T-helper 17 cell (primary cell): ENCODE results near the gene AOC3. TPM values are rescaled to one million over a fixed set of nuclear protein-coding genes. Genes with fewer than 3 reads are reported as not detected.
A peak's percentile ranks its signal among the peaks of the same experiment; 100 is the strongest.
"Not testable (repeated sequence)": the region's sequence is repeated elsewhere in the genome, so short reads cannot be mapped to it uniquely, and the experiment has no call there.

Experiments used
- ATAC-seq: fragments of 150-1000 bp; cut with Tn5 transposase; 2 replicates; pipeline ENCODE4 v1.10.0; 2021; ENCODE audit warnings: mild to moderate bottlenecking, moderate library complexity
- DNase-seq, 3 donors: peaks; one replicate each; pipeline versions ENCODE4 v3.0.0 to v3.0.0-alpha.2; 2020 to 2021
- H3K9me3 ChIP-seq: one replicate; pipeline ENCODE4 v1.7.0; 2013; ENCODE audit warnings: low read length, mild to moderate bottlenecking; ENCODE audit not compliant: control insufficient read depth, poor library complexity, severe bottlenecking
- H3K27ac Mint-ChIP-seq: one replicate; pipeline ENCODE4 v1.8.0; 2022; ENCODE audit warnings: mild to moderate bottlenecking, moderate library complexity, mixed read lengths
- H3K27me3 Mint-ChIP-seq: one replicate; pipeline ENCODE4 v1.8.0; 2022; ENCODE audit warnings: mixed read lengths
- H3K36me3 Mint-ChIP-seq: one replicate; pipeline ENCODE4 v1.8.0; 2022; ENCODE audit warnings: low read depth, mixed read lengths
- H3K4me1 Mint-ChIP-seq: one replicate; pipeline ENCODE4 v1.8.0; 2022; ENCODE audit warnings: mild to moderate bottlenecking, mixed read lengths
- H3K4me3 Mint-ChIP-seq: one replicate; pipeline ENCODE4 v1.8.0; 2022; ENCODE audit warnings: mild to moderate bottlenecking, moderate library complexity, mixed read lengths
- total RNA-seq, 4 donors: library from RNA in 2 of 4; stranded (reverse) in 2 of 4; gene quantifications; one replicate each; pipeline ENCODE4 v1.2.3 and lab custom pipeline; 2022 to 2026

Gene AOC3
- total RNA-seq, 2 donors from 2014 or later: 1.0 to 1.1 TPM

DNA sequence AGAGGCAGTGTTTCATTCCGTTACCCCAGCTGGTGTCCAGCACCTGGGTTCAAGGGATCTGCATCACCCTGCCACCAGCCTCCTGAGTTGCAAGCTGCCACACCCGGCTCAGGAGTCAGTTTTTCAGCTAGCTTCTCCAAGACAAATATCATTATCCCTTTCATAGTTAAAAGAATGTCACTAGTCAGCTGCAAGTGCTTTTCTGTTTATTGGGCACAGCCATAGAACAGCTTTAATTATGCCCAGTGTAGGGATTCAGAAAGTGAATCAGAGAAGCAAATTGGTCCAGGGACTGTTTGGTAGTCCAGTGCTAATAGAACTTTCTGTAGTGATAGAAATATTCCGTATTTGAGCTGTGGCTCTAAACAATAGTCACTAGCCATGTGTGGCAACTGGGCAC, 2.9 kb upstream of the AOC3 start:
- H3K9me3 ChIP-seq: no peaks in the 10 kb centered on the region
- Mint-ChIP-seq H3K27me3 (no peaks in the 10 kb centered on the region), H3K4me3 (no peak overlapping the region), H3K36me3 (no peaks in the 10 kb centered on the region), H3K27ac (no peak overlapping the region), H3K4me1 (peaks cover 6% of the 10 kb centered on the region)
- DNase-seq (no peak), ATAC-seq (no peak)

DNA sequence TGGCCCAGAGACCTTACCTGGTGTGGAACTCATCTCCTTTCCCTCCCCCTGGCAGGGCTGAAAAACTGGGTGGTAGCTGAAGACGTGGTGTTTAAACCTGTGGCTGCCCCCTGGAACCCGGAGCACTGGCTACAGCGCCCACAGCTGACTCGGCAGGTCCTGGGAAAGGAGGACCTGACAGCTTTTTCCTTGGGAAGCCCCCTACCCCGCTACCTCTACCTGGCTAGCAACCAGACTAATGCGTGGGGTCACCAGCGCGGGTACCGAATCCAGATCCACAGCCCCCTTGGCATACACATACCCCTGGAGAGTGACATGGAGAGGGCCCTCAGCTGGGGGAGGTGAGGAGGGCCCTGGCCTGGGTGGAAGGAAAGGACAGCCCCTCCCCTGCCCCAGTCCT, 2.0 kb upstream of the AOC3 start:
- Mint-ChIP-seq H3K36me3 (no peaks in the 10 kb centered on the region), H3K27ac (no peak overlapping the region), H3K27me3 (peaks cover 9% of the 10 kb centered on the region), H3K4me3 (no peak overlapping the region), H3K4me1 (peaks cover 9% of the 10 kb centered on the region)
- no peak for ATAC-seq
- no peak for DNase-seq
- H3K9me3 ChIP-seq: no peaks in the 10 kb centered on the region

DNA sequence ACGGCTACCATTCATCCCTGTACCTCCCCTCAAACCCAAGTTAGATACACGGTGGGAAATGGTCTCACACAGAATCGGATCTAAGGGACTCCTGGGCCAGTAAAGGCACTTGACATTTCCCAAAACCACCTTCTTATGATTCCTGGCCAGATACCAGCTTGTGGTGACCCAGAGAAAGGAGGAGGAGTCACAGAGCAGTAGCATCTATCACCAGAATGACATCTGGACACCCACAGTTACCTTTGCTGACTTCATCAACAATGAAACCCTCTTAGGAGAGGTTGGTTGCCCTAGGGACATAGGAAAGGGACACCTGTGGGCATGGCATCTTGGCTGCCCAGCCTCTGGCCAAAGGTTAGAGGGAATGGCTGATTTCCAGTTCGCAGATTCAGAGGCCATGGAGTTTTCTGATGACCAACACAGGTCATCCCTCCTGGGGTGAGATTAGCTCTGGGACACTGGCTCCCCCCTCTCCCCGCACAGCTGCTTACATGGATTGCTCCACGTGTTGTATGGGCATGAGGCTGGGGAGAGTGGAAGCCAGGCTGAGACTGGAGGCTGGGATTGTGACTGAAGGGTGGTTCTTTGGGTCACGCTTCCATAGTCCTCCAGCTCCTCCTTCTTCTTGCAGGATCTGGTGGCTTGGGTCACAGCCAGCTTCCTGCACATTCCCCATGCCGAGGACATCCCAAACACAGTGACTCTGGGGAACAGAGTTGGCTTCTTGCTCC, 1.4 kb upstream of the AOC3 start:
- DNase-seq (no peak), ATAC-seq (no peak)
- Mint-ChIP-seq H3K4me3 (no peak overlapping the region), H3K36me3 (no peaks in the 10 kb centered on the region), H3K27me3 (peaks cover 14% of the 10 kb centered on the region), H3K4me1 (peaks cover 9% of the 10 kb centered on the region), H3K27ac (no peak overlapping the region)
- no peaks in the 10 kb centered on the region for H3K9me3 ChIP-seq

DNA sequence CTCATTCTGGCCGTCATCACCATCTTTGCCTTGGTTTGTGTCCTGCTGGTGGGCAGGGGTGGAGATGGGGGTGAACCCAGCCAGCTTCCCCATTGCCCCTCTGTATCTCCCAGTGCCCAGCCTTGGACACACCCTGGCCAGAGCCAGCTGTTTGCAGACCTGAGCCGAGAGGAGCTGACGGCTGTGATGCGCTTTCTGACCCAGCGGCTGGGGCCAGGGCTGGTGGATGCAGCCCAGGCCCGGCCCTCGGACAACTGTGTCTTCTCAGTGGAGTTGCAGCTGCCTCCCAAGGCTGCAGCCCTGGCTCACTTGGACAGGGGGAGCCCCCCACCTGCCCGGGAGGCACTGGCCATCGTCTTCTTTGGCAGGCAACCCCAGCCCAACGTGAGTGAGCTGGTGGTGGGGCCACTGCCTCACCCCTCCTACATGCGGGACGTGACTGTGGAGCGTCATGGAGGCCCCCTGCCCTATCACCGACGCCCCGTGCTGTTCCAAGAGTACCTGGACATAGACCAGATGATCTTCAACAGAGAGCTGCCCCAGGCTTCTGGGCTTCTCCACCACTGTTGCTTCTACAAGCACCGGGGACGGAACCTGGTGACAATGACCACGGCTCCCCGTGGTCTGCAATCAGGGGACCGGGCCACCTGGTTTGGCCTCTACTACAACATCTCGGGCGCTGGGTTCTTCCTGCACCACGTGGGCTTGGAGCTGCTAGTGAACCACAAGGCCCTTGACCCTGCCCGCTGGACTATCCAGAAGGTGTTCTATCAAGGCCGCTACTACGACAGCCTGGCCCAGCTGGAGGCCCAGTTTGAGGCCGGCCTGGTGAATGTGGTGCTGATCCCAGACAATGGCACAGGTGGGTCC, 607 bp downstream of the AOC3 start:
- H3K4me3 Mint-ChIP-seq, H3K9me3 ChIP-seq, DNase-seq, H3K36me3 Mint-ChIP-seq, ATAC-seq, H3K4me1 Mint-ChIP-seq, H3K27ac Mint-ChIP-seq: not testable (repeated sequence)
- peaks cover 17% of the 10 kb centered on the region for H3K27me3 Mint-ChIP-seq

DNA sequence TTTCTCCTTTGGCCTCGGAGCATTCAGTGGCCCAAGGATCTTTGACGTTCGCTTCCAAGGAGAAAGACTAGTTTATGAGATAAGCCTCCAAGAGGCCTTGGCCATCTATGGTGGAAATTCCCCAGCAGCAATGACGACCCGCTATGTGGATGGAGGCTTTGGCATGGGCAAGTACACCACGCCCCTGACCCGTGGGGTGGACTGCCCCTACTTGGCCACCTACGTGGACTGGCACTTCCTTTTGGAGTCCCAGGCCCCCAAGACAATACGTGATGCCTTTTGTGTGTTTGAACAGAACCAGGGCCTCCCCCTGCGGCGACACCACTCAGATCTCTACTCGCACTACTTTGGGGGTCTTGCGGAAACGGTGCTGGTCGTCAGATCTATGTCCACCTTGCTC, 1.4 kb downstream of the AOC3 start:
- H3K27ac Mint-ChIP-seq: no peak overlapping the region
- H3K4me3 Mint-ChIP-seq: no peak overlapping the region
- ATAC-seq: no peak
- H3K4me1 Mint-ChIP-seq: peaks cover 6% of the 10 kb centered on the region
- DNase-seq: no peak
- no peaks in the 10 kb centered on the region for H3K9me3 ChIP-seq
- H3K36me3 Mint-ChIP-seq: peaks cover 3% of the 10 kb centered on the region
- H3K27me3 Mint-ChIP-seq: peaks cover 25% of the 10 kb centered on the region

DNA sequence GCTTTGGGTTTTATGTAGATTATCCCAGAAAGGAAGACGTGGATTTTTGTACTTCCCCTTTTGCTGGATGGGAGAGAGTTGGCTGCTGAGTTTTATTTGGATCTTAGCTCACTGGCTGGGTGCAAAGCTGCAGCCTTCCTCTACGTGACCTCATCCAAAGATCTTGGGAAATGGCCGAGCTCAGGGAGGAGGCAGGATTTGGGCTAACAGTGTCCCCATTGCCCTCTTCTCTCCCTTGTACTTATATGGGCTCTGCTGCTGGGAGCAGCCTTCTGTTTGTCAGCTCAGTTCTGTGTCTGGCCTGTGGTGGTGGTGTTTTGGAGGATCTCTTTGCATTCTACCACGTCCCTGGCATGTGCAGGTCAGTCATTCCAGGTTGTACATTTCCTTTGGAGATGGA, 2.0 kb downstream of the AOC3 start:
- H3K36me3 Mint-ChIP-seq: peaks cover 3% of the 10 kb centered on the region
- H3K4me3 Mint-ChIP-seq: no peak overlapping the region
- peaks cover 25% of the 10 kb centered on the region for H3K27me3 Mint-ChIP-seq
- H3K27ac Mint-ChIP-seq: no peak overlapping the region
- ATAC-seq (no peak), DNase-seq (no peak)
- no peaks in the 10 kb centered on the region for H3K9me3 ChIP-seq
- peaks cover 6% of the 10 kb centered on the region for H3K4me1 Mint-ChIP-seq

DNA sequence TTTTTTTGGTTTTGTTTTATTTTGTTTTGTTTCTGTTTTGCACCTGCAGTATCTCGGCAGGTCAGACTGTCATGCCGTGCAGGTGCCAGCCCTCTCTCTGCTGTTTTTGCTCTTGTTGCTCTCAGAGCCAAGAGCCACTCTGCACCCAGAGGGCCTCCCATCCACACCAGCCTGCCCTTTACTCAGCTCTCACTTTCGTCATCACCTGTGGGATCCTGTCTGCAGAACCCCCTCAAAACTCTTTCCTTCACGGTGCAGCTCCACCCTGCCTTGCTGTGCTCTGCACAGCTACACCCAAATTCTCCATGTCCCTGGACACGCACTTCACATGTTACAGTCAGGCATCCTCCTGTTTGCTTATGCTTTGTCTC, 2.6 kb downstream of the AOC3 start:
- no peak overlapping the region for H3K27ac Mint-ChIP-seq
- DNase-seq: no peak

DNA sequence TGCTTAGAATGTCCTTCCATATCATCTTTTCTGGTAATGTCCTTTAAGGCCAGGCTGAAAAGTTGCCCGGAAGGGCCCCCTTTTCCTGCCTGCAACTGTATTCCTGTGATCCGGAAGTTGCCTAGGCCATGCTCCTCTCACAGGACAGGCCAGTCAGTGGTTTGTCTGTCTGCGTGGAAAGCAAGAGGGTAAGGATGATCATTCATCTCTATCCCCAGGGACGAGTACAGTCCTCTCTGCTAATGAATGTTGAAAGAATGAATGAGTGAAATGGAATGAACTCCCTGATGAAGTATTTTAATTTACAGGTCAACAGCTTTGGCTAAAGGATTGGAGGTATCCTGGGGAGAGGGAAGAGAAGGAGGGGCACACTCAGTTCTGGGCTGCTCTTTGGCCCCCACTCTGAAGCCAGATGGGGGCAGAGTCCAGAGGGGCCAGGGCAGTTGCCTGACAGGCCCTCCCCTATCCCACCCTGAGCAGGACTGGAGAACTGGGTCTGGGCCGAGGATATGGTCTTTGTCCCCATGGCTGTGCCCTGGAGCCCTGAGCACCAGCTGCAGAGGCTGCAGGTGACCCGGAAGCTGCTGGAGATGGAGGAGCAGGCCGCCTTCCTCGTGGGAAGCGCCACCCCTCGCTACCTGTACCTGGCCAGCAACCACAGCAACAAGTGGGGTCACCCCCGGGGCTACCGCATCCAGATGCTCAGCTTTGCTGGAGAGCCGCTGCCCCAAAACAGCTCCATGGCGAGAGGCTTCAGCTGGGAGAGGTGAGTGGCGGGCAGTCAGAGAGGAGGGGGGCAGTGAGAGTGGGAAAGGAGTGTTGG, 3.2 kb downstream of the AOC3 start:
- H3K9me3 ChIP-seq: no peaks in the 10 kb centered on the region
- Mint-ChIP-seq H3K27me3 (peaks cover 25% of the 10 kb centered on the region), H3K36me3 (peaks cover 3% of the 10 kb centered on the region), H3K27ac (no peak overlapping the region), H3K4me3 (no peak overlapping the region), H3K4me1 (peaks cover 6% of the 10 kb centered on the region)
- ATAC-seq (no peak), DNase-seq (no peak)

More for the DNA sequence above, 2.6 kb downstream of the AOC3 start:
- ATAC-seq: no peak
- Mint-ChIP-seq H3K36me3 (peaks cover 3% of the 10 kb centered on the region), H3K4me1 (peaks cover 6% of the 10 kb centered on the region), H3K27me3 (peaks cover 25% of the 10 kb centered on the region), H3K4me3 (no peak overlapping the region)
- H3K9me3 ChIP-seq: no peaks in the 10 kb centered on the region

DNA sequence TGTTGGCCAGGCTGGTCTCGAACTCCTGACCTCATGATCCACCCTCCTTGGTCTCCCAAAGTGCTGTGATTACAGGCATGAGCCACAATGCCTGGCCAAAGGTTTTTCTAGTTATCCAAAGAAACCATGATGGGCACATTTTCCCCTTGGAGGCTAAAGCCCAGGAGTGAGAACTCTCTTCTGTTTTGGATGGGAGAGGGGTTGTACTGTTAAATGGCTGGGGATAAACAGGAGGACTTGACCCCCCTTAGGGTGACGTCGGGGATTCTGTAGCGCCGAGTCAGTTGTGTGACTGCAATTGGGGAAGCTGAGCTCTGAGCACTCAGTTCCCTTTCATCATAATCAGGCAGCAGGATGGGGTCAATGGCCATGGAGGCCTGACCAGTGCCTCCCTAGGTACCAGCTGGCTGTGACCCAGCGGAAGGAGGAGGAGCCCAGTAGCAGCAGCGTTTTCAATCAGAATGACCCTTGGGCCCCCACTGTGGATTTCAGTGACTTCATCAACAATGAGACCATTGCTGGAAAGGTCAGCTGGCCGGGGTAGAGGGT, 4.1 kb downstream of the AOC3 start:
- H3K9me3 ChIP-seq: no peaks in the 10 kb centered on the region
- ATAC-seq: no peak
- peaks cover 3% of the 10 kb centered on the region for H3K36me3 Mint-ChIP-seq
- peaks cover 6% of the 10 kb centered on the region for H3K4me1 Mint-ChIP-seq
- DNase-seq: no peak
- no peak overlapping the region for H3K4me3 Mint-ChIP-seq
- peaks cover 25% of the 10 kb centered on the region for H3K27me3 Mint-ChIP-seq
- H3K27ac Mint-ChIP-seq: no peak overlapping the region

DNA sequence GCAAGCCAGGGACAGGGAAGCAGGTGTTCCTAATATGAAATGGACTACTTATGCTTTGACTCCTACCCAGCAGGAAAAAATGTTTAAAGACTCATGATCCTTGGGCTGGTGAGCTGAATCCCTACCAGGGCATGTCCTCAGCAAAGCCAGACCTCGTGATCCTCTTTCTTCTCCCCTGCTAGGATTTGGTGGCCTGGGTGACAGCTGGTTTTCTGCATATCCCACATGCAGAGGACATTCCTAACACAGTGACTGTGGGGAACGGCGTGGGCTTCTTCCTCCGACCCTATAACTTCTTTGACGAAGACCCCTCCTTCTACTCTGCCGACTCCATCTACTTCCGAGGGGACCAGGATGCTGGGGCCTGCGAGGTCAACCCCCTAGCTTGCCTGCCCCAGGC, 5.1 kb downstream of the AOC3 start:
- H3K27ac Mint-ChIP-seq, H3K4me1 Mint-ChIP-seq, H3K4me3 Mint-ChIP-seq, H3K36me3 Mint-ChIP-seq, ATAC-seq, DNase-seq, H3K9me3 ChIP-seq: not testable (repeated sequence)
- H3K27me3 Mint-ChIP-seq: peaks cover 25% of the 10 kb centered on the region

DNA sequence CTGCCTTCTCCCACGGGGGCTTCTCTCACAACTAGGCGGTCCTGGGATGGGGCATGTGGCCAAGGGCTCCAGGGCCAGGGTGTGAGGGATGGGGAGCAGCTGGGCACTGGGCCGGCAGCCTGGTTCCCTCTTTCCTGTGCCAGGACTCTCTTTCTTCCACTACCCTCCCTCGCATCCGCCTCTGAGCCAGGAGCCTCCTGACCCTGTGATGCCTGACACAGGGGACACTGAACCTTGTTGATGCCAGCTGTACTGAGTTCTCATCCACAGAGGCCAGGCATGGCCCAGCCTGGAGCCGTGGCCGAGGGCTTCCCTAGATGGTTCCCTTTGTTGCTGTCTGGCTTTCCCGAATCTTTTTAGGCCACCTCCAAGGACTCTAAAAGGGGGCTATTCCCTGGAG, 5.5 kb downstream of the AOC3 start:
- not testable (repeated sequence) for H3K4me1 Mint-ChIP-seq, H3K36me3 Mint-ChIP-seq, H3K4me3 Mint-ChIP-seq, ATAC-seq, H3K9me3 ChIP-seq, DNase-seq
- Mint-ChIP-seq H3K27ac (peak overlapping the region; percentile 29), H3K27me3 (peaks cover 25% of the 10 kb centered on the region)

DNA sequence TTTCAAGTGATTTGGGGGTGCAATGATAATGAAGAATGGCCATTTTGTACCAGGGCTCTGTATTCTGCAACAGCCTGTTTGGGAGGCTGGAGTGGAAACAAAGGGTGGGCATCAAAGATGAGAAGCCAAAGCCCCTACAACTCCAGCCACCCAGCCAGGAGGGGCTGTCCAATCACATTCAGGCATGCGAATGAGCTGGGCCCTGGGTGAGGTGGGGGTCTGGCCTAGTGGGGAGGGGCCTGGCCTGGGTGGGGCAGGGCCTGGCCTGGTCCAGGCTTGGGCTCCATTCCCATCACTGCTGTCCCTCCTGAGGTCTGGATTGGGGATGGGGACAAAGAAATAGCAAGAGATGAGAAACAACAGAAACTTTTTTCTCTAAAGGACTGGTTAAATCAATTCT, 6.4 kb downstream of the AOC3 start:
- H3K4me1 Mint-ChIP-seq: peaks cover 4% of the 10 kb centered on the region
- peak overlapping the region; percentile 29 for H3K27ac Mint-ChIP-seq
- DNase-seq: no peak
- peaks cover 25% of the 10 kb centered on the region for H3K27me3 Mint-ChIP-seq
- no peak for ATAC-seq
- peaks cover 3% of the 10 kb centered on the region for H3K36me3 Mint-ChIP-seq
- no peak overlapping the region for H3K4me3 Mint-ChIP-seq
- H3K9me3 ChIP-seq: no peaks in the 10 kb centered on the region

DNA sequence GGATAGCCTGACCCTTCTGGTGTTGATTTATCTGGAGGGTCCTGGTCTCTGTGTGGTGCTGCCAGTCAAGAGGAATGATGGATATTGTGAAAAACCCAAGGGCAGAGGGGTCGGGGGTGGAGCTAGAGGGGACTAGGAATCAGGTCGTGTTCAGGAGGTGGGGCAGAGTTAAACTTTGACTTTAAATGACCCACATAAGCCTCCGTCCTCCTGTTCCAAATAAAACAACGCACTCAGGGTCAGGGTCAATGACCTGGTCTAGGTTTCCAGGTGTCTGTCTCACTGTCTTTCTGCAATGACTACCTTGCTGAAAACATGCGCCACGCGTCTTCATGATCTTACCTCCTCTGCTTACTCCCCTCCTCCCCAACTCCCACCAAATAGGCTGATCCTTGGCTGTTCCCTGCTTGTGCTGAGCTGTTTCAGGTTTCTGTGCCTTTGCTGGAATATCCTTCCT, 14.7 kb downstream of the AOC3 start:
- ATAC-seq (no peak), DNase-seq (no peak)

More for the DNA sequence above, 14.7 kb downstream of the AOC3 start:
- Mint-ChIP-seq H3K4me1 (peaks cover 6% of the 10 kb centered on the region), H3K4me3 (no peak overlapping the region), H3K27ac (no peak overlapping the region), H3K36me3 (peaks cover 5% of the 10 kb centered on the region), H3K27me3 (peaks cover 31% of the 10 kb centered on the region)
- H3K9me3 ChIP-seq: no peaks in the 10 kb centered on the region
